Esophagus squamous epithelium (tissue), 5 donors: Measurements from ENCODE around the gene PFKFB4. TPM values are rescaled to one million over a fixed set of nuclear protein-coding genes. Genes with fewer than 3 reads are reported as not detected.

Experiments used
- DNase-seq: peaks from one replicate; lab custom pipeline; 2025; lab: John Stamatoyannopoulos, UW
- H3K27ac ChIP-seq, 4 donors: fragments of 200-600 bp; sonication (generic); one replicate each; pipeline ENCODE4 v1.5.1; 2016 to 2019; ENCODE audit warnings: mild to moderate bottlenecking in 1 of 4
- H3K27me3 ChIP-seq, 4 donors: fragments of 200-600 bp; sonication (generic); 1 replicate in 3 of 4; 2 replicates in 1 of 4; pipeline versions ENCODE4 v1.5.1 to v1.6.0; 2017 to 2021; ENCODE audit warnings: antibody characterized with exemption in 1 of 4
- H3K36me3 ChIP-seq, 3 donors: fragments of 200-600 bp; sonication (generic); one replicate each; pipeline ENCODE4 v1.5.1; 2016 to 2019
- H3K4me1 ChIP-seq, 3 donors: fragments of 200-600 bp; sonication (generic); one replicate each; pipeline ENCODE4 v1.5.1; 2017 to 2019
- H3K4me3 ChIP-seq, 4 donors: fragments of 200-600 bp; sonication (generic); 1 replicate in 3 of 4; 2 replicates in 1 of 4; pipeline ENCODE4 v1.5.1; 2016 to 2019; ENCODE audit warnings: mild to moderate bottlenecking in 2 of 4, moderate library complexity in 1 of 4
- H3K9me3 ChIP-seq, 3 donors: fragments of 200-600 bp; sonication (generic); one replicate each; pipeline ENCODE4 v1.5.1; 2016 to 2019
- POLR2A ChIP-seq, 4 donors: fragments of 450-650 bp; IDR thresholded peaks; one replicate each; pipeline ENCODE4 v1.6.1; 2017; ENCODE audit warnings: antibody characterized with exemption in 4 of 4, mild to moderate bottlenecking in 4 of 4, moderate library complexity in 3 of 4
- WGBS, 2 donors: methylation state at CpG; one replicate each; pipeline ENCODE4 v1.1.5; 2018; 5-methylcytosine and 5-hydroxymethylcytosine counted together
- intact Hi-C: fragments of 100-400 bp; cut with DNase I; formaldehyde crosslinking; loops from one replicate; pipeline ENCODE4 v1.15.0; 2022
- total RNA-seq, 4 donors: library from RNA; depleted of rRNA; stranded (reverse); fragments of >200 nt; gene quantifications; one replicate each; pipeline ENCODE4 v1.1.0, GENCODE V29; 2016
- TF ChIP-seq, protein P1 (sequence below), 6 experiments: fragments of 450-650 bp in 4 of 6; fragments of 200-600 bp in 2 of 6; sonication (generic) in 2 of 6; IDR thresholded peaks; one replicate each; pipeline ENCODE4 v1.5.1; 2016 to 2019; ENCODE audit warnings: antibody characterized with exemption in 6 of 6, mild to moderate bottlenecking in 4 of 6, moderate library complexity in 4 of 6
- donor health status: DM: yes; HTN: yes; CAD: no.

The PFKFB4 gene
- total RNA-seq, 4 donors from 2014 or later, result 6.7 to 10.2 (median 8.0) TPM

DNA sequence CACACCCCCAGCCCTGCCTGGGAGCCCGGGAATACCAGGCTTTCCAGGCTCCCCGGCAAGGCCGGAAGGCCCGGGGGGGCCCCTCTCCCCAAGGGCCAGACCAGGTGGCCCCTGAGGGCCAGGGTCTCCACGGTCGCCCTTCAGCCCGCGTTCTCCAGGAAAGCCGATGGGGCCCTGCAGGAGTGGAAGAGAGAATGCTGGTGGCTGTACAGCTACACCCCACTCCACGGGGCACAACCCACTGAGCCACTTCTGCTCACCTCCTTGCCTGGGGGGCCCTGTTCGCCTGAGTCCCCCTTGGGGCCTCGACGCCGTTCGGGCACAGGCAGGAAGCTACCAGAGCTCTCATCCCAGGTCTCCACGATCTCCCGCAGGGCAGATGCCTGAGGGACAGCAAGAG lies 18.8 kb upstream of the PFKFB4 start:
- no peaks in the 10 kb centered on the region for H3K27me3 ChIP-seq
- peaks cover 0 to 5% (median 0%) of the 10 kb centered on the region in 3 donors for H3K4me1 ChIP-seq
- WGBS, 2 donors, result 70% methylated on average over 2 of the region's 17 CpGs; no CpG with 5 or more reads in 1 of the 2 donors
- intact Hi-C loops, result no loop called here
- DNase-seq, result no peak
- no peaks in the 10 kb centered on the region for H3K9me3 ChIP-seq
- peaks cover 0 to 97% (median 0%) of the 10 kb centered on the region in 3 donors for H3K36me3 ChIP-seq
- no peak overlapping the region for H3K27ac ChIP-seq
- no peak overlapping the region for H3K4me3 ChIP-seq
- TF ChIP-seq POLR2A (IDR thresholded peaks at IDR 0.05), result no peak
- TF ChIP-seq, protein P1, sequence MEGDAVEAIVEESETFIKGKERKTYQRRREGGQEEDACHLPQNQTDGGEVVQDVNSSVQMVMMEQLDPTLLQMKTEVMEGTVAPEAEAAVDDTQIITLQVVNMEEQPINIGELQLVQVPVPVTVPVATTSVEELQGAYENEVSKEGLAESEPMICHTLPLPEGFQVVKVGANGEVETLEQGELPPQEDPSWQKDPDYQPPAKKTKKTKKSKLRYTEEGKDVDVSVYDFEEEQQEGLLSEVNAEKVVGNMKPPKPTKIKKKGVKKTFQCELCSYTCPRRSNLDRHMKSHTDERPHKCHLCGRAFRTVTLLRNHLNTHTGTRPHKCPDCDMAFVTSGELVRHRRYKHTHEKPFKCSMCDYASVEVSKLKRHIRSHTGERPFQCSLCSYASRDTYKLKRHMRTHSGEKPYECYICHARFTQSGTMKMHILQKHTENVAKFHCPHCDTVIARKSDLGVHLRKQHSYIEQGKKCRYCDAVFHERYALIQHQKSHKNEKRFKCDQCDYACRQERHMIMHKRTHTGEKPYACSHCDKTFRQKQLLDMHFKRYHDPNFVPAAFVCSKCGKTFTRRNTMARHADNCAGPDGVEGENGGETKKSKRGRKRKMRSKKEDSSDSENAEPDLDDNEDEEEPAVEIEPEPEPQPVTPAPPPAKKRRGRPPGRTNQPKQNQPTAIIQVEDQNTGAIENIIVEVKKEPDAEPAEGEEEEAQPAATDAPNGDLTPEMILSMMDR (IDR thresholded peaks at IDR 0.05), result no peak

DNA sequence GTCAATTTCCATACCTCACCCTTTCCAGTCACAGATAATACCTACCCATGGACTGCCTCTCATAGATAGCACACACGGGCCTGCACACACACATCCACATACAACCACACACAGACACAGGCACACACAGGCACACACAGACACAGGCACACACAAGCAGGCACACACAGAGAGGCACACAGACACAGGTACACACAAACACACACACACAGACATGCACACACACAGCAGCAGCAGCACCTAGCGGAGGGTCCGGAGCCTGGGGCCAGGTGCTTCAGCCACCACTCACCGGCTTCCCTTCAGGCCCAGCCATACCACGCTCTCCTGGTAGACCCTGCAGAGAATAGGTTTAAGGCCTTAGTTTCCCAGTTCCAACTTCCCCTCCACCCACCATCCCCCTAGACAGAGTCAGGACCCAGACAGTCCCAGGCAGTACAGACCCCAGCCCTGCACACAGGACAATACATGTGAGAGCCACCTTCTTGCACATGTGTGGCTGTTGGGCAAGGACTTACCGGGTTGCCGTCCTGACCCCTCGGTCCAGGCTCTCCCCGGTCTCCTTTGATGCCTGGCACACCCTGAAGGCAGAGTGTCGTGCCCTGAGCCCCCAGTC lies 17.5 kb upstream of the PFKFB4 start:
- intact Hi-C loops, result no loop called here

DNA sequence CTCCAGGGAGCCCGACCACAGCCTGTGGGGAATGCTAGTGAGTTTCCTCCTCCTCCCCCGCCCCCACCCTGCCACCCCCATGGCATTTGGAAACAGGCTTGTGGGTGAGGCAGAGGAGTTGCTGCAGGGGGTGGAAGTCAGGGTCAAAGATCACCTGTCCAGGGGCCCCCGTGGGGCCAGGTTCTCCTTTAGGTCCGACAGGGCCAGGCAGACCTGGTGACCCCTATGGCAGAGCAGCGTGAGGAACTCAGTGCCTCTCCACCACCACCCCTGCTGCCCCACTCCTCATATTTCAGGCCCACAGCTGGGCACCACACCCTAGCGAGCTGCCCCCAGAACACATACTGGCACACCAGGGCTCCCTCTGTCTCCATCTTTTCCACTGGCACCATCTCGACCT lies 15.9 kb upstream of the PFKFB4 start:
- TF ChIP-seq, protein P1 (IDR thresholded peaks at IDR 0.05), result no peak
- TF ChIP-seq POLR2A (IDR thresholded peaks at IDR 0.05), result no peak
- intact Hi-C loops, result no loop called here
- Histone ChIP-seq H3K9me3 (no peaks in the 10 kb centered on the region), H3K4me1 (peaks cover 0 to under 1% (median 0%) of the 10 kb centered on the region in 3 donors), H3K36me3 (peaks cover 0 to 95% (median 0%) of the 10 kb centered on the region in 3 donors), H3K27ac (no peak overlapping the region), H3K4me3 (no peak overlapping the region), H3K27me3 (no peaks in the 10 kb centered on the region)
- no peak for DNase-seq
- 86 to 93% methylated on average over 2 to 4 of the region's 7 CpGs for WGBS, 2 donors

More for the DNA sequence above, 17.5 kb upstream of the PFKFB4 start:
- Histone ChIP-seq H3K27me3 (no peaks in the 10 kb centered on the region), H3K9me3 (no peaks in the 10 kb centered on the region), H3K4me3 (no peak overlapping the region), H3K36me3 (peaks cover 0 to 95% (median 0%) of the 10 kb centered on the region in 3 donors), H3K4me1 (peaks cover 0 to 5% (median 0%) of the 10 kb centered on the region in 3 donors), H3K27ac (no peak overlapping the region)
- WGBS, 2 donors, result 88 to 95% methylated on average over 3 to 6 of the region's 10 CpGs
- no peak for DNase-seq
- TF ChIP-seq, protein P1 (IDR thresholded peaks at IDR 0.05), result no peak
- TF ChIP-seq POLR2A (IDR thresholded peaks at IDR 0.05), result no peak

DNA sequence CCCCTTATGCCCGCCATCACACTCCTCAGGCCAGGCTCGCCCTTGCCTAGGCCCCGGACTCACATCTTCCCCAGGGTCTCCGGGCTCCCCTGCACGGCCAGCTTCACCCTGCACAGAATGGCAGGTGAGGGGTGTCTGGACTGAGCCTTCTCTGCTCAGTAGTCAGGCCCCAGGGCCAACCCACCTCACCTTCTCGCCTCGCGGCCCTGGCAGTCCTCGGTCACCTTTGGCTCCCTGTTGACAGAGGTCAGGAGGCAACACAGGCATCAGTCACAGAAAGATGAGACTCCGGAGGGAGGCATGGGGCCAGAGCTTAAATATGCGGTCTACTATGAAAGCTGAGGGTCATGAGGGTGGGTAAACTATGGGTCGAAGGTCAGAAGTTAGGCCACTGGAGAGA lies 15.3 kb upstream of the PFKFB4 start:
- TF ChIP-seq POLR2A (IDR thresholded peaks at IDR 0.05), result no peak
- TF ChIP-seq, protein P1 (IDR thresholded peaks at IDR 0.05), result no peak
- Histone ChIP-seq H3K27ac (no peak overlapping the region), H3K4me1 (no peaks in the 10 kb centered on the region), H3K27me3 (no peaks in the 10 kb centered on the region), H3K9me3 (no peaks in the 10 kb centered on the region), H3K4me3 (no peak overlapping the region), H3K36me3 (peaks cover 0 to 95% (median 0%) of the 10 kb centered on the region in 3 donors)
- 92 to 100% methylated on average over 1 to 9 of the region's 12 CpGs for WGBS, 2 donors
- DNase-seq, result no peak
- intact Hi-C loops, result no loop called here

DNA sequence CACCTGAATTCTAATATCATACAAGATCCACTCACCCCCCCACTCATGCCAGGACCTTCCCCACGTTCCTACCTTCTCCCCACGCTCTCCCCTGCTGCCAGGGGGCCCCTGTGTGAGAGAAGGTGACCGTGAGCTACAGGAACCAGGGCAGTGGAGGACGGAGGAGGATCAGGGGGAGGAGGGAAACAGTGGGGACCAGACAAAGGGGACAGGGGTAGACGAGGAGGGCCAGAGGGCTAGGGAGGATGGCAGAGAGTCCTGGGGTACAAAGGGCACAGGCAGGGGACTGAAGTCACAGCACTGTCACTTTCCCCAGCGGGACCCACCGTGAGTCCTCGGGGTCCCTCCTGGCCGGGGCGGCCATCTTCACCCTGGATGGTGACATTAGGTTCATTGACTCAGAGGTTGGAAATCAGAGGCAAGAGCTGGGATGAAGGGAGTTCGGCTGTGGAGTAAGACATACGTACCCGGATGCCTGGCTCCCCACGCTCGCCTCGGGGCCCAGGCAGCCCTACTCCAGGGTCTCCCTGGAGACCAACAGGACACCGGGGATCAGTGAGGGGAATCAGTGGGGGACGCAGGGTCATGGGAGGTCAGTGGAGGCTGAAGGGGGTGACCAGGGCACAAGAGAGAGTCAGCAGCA lies 13.3 kb upstream of the PFKFB4 start:
- H3K36me3 ChIP-seq, result peaks cover 0 to 83% (median 0%) of the 10 kb centered on the region in 3 donors

More for the DNA sequence above, 13.3 kb upstream of the PFKFB4 start:
- H3K4me3 ChIP-seq, result no peak overlapping the region
- intact Hi-C loops, result no loop called here
- DNase-seq, result no peak
- H3K4me1 ChIP-seq, result peaks cover 4 to 9% (median 4%) of the 10 kb centered on the region in 3 donors
- 82 to 84% methylated on average over 8 to 17 of the region's 18 CpGs for WGBS, 2 donors
- H3K9me3 ChIP-seq, result no peaks in the 10 kb centered on the region
- no peak overlapping the region for H3K27ac ChIP-seq
- no peak for TF ChIP-seq POLR2A (IDR thresholded peaks at IDR 0.05)
- TF ChIP-seq, protein P1 (IDR thresholded peaks at IDR 0.05), result no peak
- no peaks in the 10 kb centered on the region for H3K27me3 ChIP-seq
